A549 (cell line): Measurements from ENCODE around the gene KLRK1.
"Not testable (repeated sequence)": the region's sequence is repeated elsewhere in the genome, so short reads cannot be mapped to it uniquely, and the experiment has no call there.

Experiments used
- CBX2 ChIP-seq: fragments of 200-600 bp; sonication (generic); IDR thresholded peaks from 2 replicates; pipeline ENCODE4 v1.6.1; 2016; ENCODE audit warnings: low read depth, mild to moderate bottlenecking, borderline replicate concordance
- CHD4 ChIP-seq: fragments of 200-600 bp; sonication (generic); IDR thresholded peaks from 2 replicates; pipeline ENCODE4 v1.6.1; 2016; ENCODE audit warnings: antibody characterized with exemption, mild to moderate bottlenecking, borderline replicate concordance
- CTCF ChIP-seq: fragments of >200 bp; sonication (Bioruptor Twin); formaldehyde crosslinking; IDR thresholded peaks from 3 replicates; pipeline ENCODE4 v1.5.1; 2016
- EP300 ChIP-seq, 2 experiments: fragments of >200 bp; sonication (Bioruptor Twin); formaldehyde crosslinking; IDR thresholded peaks; 2 replicates in 1 of 2; 3 replicates in 1 of 2; pipeline ENCODE4 v1.6.1; 2016 to 2017
- HOXA7 ChIP-seq: fragments of 250-450 bp; sonication (Bioruptor Pico); IDR thresholded peaks from 2 replicates; pipeline ENCODE4 v1.5.0; 2020; ENCODE audit warnings: mild to moderate bottlenecking, moderate library complexity
- POLR2A ChIP-seq: IDR thresholded peaks from 2 replicates; pipeline ENCODE4 v1.6.1; 2012; ENCODE audit warnings: mild to moderate bottlenecking, low read length
- RAD21 ChIP-seq, 2 experiments: fragments of >200 bp in 1 of 2; sonication (Bioruptor Twin) in 1 of 2; formaldehyde crosslinking in 1 of 2; IDR thresholded peaks in 1 of 2; conservative IDR thresholded peaks in 1 of 2; 2 replicates in 1 of 2; 3 replicates in 1 of 2; pipeline ENCODE4 v1.6.1; 2012 to 2018; ENCODE audit warnings: inconsistent platforms in 1 of 2
- RCOR1 ChIP-seq: fragments of 150-350 bp; IDR thresholded peaks from 2 replicates; pipeline ENCODE4 v1.6.1; 2014; ENCODE audit warnings: antibody characterized with exemption, low read length, low read depth
- REST ChIP-seq: fragments of 200-600 bp; sonication (generic); IDR thresholded peaks from 2 replicates; pipeline ENCODE4 v1.6.1; 2016; ENCODE audit warnings: antibody characterized with exemption, mild to moderate bottlenecking, moderate library complexity
- TP53 ChIP-seq: fragments of 250-450 bp; sonication (Bioruptor Pico); IDR thresholded peaks from 2 replicates; pipeline ENCODE4 v1.5.0; 2021; ENCODE audit warnings: mild to moderate bottlenecking, moderate library complexity

GRCh38 chr12:10435816-10436215, 46.0 kb upstream of the KLRK1 start, which contains the start of gene KLRC2:
- not testable (repeated sequence) for TF ChIP-seq TP53 (CRISPR knock-in tag); CTCF; REST; CHD4; RCOR1; CBX2; POLR2A; RAD21 (conservative IDR thresholded peaks at IDR 0.05 in 1 of 2, IDR thresholded peaks at IDR 0.05 in 1 of 2); HOXA7 (CRISPR knock-in tag); EP300 (IDR thresholded peaks at IDR 0.05)
